ENCODE data around the gene STK24.

- TF ChIP-seq CTCF (IDR thresholded peaks at IDR 0.05; ENCODE audit: insufficient read depth, low read length, poor library complexity, severe bottlenecking) = no peak
- no peak for TF ChIP-seq EZH2phosphoT487 (conservative IDR thresholded peaks at IDR 0.05; ENCODE audit: low read length)
Observed at GRCh38 chr13:98524793-98525192, 52.1 kb downstream of the STK24 start.

Data from SU-DHL-6 (cell line).